ENCODE results near the gene CXCR4.
A peak's percentile ranks its signal among the peaks of the same experiment; 100 is the strongest.

Gene CXCR4

DNA sequence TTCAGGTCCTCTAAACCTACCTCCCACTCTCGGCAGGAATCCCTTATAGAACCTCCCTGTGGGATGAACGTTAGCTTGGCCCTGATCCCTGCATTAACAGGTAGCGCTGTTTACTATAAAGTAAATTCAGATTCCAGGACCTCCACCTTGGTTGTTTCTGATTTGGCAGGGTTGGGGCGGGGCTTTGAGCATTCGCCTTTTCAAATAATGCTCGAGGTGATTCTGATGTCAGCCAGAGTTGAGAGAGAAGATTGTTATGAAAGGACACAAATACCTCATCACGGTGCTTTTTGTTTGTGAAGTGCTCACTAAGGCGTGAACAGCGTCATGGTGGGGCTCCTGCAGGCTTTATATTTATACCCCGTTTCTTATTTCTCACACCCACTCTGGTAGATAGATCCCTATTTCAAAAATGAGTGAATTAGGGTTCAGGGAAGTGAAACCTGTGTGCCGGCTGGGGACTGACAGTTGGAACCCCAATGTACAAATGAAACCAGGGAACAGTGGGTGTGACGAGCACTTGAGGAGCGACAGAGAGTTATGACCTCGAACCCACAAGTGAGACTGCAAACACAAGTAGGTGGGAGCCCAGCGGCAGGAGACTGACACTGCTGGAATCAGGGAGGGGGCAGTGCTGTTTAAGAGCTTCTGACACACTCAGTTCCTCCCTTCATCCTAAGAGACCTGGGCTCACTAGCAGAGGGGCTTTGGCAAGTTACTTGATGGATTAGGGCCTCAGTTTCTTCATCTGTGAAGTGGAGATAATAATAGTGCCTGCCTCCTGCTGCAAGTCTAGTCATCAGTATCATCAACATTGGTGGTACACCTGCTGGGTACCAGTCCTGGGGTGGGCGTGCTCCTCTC lies 14.2 kb upstream of the CXCR4 start:
- peak; percentile 94 for DNase-seq (ENCODE audit: low read depth)
- no peak overlapping the region for H3K4me3 ChIP-seq (ENCODE audit: low read depth, low read length)
- TF ChIP-seq CTCF (IDR thresholded peaks at IDR 0.05; ENCODE audit: low read depth, low read length, missing control alignments), result peak; percentile 17

- no peak for DNase-seq (ENCODE audit: low read depth)
- H3K4me3 ChIP-seq (ENCODE audit: low read depth, low read length), result no peak overlapping the region
- TF ChIP-seq CTCF (IDR thresholded peaks at IDR 0.05; ENCODE audit: low read depth, low read length, missing control alignments), result no peak
These were observed 13.6 kb upstream of the CXCR4 start for GRCh38 chr2:136131484-136131960.

DNA sequence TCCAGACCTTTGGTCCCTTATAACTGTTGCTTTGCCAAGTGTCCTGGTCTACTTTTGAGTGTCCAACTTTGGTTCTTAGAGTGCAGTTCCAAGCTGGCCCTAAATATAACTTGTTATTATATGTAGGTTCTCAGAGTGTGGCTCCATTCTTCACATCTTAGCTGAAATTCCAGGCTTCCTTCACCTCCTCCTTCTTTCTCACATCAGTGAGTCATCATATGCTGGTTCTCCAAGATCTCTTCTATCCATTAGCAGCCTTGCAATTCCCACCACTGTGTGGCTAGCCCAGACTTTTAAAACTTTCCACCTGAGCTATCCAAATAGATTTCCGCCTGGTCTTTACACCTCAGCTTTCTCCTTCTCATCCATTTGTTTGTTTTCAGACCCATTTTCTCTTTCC lies 12.6 kb upstream of the CXCR4 start:
- no peak for TF ChIP-seq CTCF (IDR thresholded peaks at IDR 0.05; ENCODE audit: low read depth, low read length, missing control alignments)
- no peak for DNase-seq (ENCODE audit: low read depth)
- no peak overlapping the region for H3K4me3 ChIP-seq (ENCODE audit: low read depth, low read length)

DNA sequence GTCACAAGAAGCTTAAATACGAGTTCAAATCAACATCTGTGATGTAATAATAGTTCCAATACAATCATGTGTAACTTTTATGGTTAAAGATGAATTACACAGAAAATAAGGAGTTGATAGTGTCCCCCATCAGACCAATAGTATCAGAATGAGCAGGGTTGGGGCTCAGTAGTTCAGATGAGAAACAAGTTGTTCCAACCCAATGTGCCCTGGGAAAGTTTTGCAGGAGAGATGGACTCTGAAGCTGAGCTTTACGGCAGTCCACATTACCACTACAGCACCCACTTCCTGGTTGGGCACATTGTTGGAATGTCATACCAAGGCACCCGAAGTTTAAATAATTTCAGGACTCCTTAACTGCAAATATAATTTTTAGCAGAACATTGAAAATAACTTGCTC lies 12.1 kb upstream of the CXCR4 start:
- no peak for TF ChIP-seq CTCF (IDR thresholded peaks at IDR 0.05; ENCODE audit: low read depth, low read length, missing control alignments)
- no peak overlapping the region for H3K4me3 ChIP-seq (ENCODE audit: low read depth, low read length)
- no peak for DNase-seq (ENCODE audit: low read depth)

GRCh38 chr2:136129601-136130000 lies 11.7 kb upstream of the CXCR4 start:
- no peak for TF ChIP-seq CTCF (IDR thresholded peaks at IDR 0.05; ENCODE audit: low read depth, low read length, missing control alignments)
- no peak overlapping the region for H3K4me3 ChIP-seq (ENCODE audit: low read depth, low read length)
- DNase-seq (ENCODE audit: low read depth), result no peak

DNA sequence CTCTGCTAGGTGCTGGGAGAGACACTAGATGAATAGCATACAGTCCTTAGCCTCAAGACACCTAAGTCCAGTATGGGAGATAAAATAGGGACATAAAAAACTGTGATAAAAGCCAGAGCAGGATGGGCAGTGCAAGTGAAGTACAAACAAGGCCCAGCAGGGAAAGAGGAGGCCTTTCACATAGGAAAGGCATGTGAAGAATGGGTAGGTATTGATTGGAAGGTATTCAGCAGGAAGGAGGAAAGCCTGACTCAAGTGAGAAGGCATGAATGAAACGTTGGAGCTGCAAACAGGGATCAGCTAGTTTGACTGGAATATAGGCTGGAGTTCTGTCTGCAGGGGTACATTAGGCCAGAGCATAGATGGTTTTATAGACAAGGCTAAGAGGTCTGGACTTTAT lies 11.0 kb upstream of the CXCR4 start:
- TF ChIP-seq CTCF (IDR thresholded peaks at IDR 0.05; ENCODE audit: low read depth, low read length, missing control alignments), result no peak
- no peak overlapping the region for H3K4me3 ChIP-seq (ENCODE audit: low read depth, low read length)
- no peak for DNase-seq (ENCODE audit: low read depth)

DNA sequence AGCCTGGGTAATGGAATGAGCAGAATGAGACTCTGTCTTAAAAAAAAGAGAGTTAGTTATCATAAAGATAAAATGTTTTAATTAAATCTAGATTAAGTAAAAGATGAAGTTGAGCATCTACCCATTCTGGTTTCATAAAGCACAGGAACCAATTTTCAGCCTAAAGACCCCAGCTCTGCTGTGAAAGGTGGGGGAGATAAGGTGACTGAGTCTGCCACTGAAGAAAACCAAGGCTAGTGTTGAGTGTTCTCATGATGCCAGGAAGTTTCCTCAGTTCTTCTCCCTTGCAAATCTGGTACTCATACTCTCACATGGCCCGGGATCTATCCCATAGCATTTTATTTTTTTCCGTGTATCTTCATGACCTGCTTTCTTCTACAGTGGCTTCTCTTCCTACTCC lies 10.4 kb upstream of the CXCR4 start:
- no peak for DNase-seq (ENCODE audit: low read depth)
- no peak for TF ChIP-seq CTCF (IDR thresholded peaks at IDR 0.05; ENCODE audit: low read depth, low read length, missing control alignments)
- H3K4me3 ChIP-seq (ENCODE audit: low read depth, low read length), result no peak overlapping the region

Data from GM12864 (cell line).